IPS-20b (cell line): ENCODE results near the gene CDKN1C.
A peak's percentile ranks its signal among the peaks of the same experiment; 100 is the strongest.

Experiments used
- H3K27ac ChIP-seq: one replicate; pipeline ENCODE4 v1.5.1; 2013; ENCODE audit warnings: low read length
- H3K27me3 ChIP-seq: 2 replicates; pipeline ENCODE4 v1.6.1; 2013; ENCODE audit warnings: mild to moderate bottlenecking, low read length, inconsistent platforms; ENCODE audit not compliant: insufficient read depth
- H3K36me3 ChIP-seq: 2 replicates; pipeline ENCODE4 v1.6.1; 2013; ENCODE audit warnings: low read depth, mild to moderate bottlenecking, inconsistent platforms, low read length, moderate library complexity; ENCODE audit not compliant: insufficient read depth
- H3K4me1 ChIP-seq: 2 replicates; pipeline ENCODE4 v1.6.1; 2013; ENCODE audit warnings: mild to moderate bottlenecking, control low read depth, inconsistent platforms, low read length, moderate library complexity; ENCODE audit not compliant: insufficient read depth
- H3K4me3 ChIP-seq: 2 replicates; pipeline ENCODE4 v1.5.1; 2013; ENCODE audit warnings: mild to moderate bottlenecking, low read length, inconsistent platforms
- H3K9ac ChIP-seq: 2 replicates; pipeline ENCODE4 v1.6.1; 2013; ENCODE audit warnings: low read depth, mild to moderate bottlenecking, inconsistent platforms, low read length, moderate library complexity
- H3K9me3 ChIP-seq: 2 replicates; pipeline ENCODE4 v1.6.1; 2013; ENCODE audit warnings: mild to moderate bottlenecking, low read depth, low read length, inconsistent platforms; ENCODE audit not compliant: insufficient read depth

CDKN1C gene

DNA sequence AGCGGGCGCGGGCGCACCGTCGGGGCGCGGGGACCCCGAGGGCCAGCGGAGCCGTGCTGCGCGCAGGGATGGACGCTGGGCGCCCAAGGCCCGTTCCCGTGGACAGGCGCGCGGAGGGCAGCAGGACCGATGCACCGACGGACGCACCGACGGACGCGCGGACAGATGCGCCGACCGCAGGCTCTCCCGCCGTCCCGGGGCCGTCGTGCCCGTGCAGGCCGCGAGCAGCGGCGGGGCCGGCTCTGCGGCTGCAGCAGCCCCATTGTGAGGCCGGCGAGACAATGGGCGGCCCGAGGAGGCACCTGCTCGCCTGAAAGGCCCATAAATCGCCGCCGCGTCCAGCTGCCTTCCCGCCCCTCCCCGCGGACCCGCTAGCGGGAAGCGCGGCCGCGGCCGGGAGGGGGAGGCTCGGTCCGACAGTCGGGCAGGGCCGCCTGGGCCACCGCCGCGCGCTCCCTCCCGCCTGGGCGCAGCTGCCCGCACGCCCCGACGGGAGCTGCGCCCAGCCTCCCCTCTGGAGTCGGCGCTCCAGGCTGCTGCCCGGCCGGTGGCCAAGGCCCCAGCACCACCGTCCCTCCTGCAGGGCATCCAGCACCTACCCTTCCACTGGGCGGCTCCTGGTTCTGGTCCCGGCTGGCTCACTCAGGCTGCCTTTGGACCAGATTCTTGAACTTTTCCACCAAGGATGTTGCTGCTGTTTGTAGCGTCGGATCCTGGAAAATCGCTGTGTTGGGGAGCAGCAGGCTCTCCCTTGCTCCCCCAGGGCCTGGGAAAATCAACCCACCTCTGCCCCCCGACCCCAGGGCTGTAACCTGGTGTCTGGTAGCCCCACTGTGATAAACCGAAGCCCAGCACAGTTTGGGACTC lies 15.8 kb downstream of the CDKN1C start:
- no peak overlapping the region for H3K27ac ChIP-seq
- H3K4me3 ChIP-seq: no peak overlapping the region; the same call in 1 of the 2 replicates
- no peaks in the 10 kb centered on the region for H3K36me3 ChIP-seq
- H3K9ac ChIP-seq: no peak overlapping the region
- peaks cover 90% of the 10 kb centered on the region for H3K27me3 ChIP-seq
- no peaks in the 10 kb centered on the region for H3K9me3 ChIP-seq
- peaks cover 8% of the 10 kb centered on the region; the same call in 1 of the 2 replicates for H3K4me1 ChIP-seq

DNA sequence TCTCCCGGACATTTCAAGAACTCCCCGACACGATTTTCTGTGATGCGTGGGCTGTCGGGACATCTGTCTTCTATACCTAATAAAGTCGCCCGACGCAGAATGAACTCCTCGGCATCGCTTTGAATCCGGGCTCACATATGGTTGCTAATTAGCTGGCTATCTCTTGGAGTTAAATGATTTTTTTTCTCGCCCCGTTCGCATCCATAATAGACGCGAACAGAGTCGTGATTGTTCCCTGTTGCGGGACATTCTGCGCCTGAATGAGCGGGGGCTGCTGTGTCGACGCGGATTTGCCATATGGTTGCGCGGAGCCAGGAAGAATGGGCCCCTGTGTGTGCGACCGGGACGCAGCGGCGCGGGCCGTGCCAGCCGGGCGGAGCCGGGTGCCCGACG lies 16.4 kb downstream of the CDKN1C start:
- peaks cover 8% of the 10 kb centered on the region; the same call in 1 of the 2 replicates for H3K4me1 ChIP-seq
- no peak overlapping the region; the same call in 1 of the 2 replicates for H3K4me3 ChIP-seq
- H3K9me3 ChIP-seq: no peaks in the 10 kb centered on the region
- no peak overlapping the region for H3K27ac ChIP-seq
- no peaks in the 10 kb centered on the region for H3K36me3 ChIP-seq
- no peak overlapping the region for H3K9ac ChIP-seq
- H3K27me3 ChIP-seq: peaks cover 90% of the 10 kb centered on the region

DNA sequence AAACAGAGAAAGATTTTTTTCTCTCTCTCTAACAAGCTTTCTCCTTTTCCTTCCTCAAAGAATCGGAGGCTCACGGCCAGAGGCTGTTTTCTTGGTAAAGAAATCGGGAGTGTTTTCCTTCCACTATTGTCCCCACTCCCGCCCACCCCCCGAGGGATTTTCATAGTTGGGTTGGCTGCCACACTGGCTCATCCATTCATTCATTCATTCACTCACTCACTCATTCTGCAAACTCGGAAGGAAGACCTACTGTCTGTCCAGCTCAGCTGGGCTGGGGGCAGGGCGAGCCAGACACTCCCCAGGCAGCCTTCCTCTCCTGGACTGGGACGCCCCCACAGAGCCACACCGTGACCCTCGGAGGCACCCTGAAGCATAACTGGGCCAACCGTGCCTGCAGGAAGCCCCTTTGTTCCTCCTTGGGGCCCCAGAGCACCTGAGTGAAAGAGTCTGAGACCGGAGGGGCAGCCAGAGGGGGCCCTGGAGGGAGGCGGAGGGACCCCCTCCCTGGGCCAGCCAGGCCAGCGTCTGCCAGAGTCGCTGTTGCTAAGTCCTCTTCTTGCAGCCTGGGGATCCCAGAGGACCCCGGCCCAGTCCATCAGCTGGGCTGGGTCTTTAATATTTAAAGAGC lies 17.0 kb downstream of the CDKN1C start:
- Histone ChIP-seq H3K27ac (no peak overlapping the region), H3K36me3 (no peaks in the 10 kb centered on the region), H3K4me3 (peak overlapping the region; percentile 14; the same call in 1 of the 2 replicates), H3K4me1 (peaks cover 8% of the 10 kb centered on the region; the same call in 1 of the 2 replicates), H3K9me3 (no peaks in the 10 kb centered on the region), H3K9ac (no peak overlapping the region), H3K27me3 (peaks cover 90% of the 10 kb centered on the region)

DNA sequence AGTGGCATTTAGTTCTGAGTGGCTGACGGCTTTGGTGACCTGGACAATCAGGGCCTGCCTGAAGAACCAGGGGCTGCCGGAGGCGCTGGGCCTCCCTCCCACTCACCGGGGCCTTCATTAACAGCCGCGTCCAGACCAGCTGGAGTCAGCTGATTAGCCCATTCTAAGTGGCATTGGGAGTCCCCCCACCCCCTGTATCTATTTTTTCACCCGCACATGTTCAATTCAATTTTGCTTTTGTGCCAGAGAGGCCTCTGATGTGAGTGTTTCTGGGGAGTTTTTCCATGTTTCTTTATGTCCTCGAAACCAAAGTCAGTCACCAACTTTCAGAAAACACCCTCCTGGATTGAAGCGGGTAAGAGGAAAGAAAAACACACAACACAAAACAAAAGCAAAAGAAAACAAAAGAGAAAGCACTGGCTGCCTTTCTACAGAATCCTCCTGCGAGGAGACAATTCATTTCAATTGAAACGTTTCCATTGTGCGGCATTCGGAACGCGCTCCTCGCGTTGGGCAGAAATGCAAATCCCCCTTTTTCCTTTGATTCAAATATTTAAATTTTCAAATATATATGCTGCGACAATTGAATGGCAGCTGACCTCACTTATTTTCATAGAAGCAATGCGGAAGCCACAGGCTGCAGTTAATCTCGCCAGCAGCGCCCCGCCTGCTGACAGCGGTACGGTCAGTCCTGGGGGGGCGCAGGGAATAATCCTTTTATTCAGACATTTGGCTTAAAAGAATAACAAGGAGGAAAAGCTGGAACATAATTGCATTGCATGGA lies 17.7 kb downstream of the CDKN1C start:
- Histone ChIP-seq H3K9me3 (no peaks in the 10 kb centered on the region), H3K9ac (no peak overlapping the region), H3K36me3 (no peaks in the 10 kb centered on the region), H3K4me1 (peaks cover 14% of the 10 kb centered on the region; the same call in 1 of the 2 replicates), H3K27me3 (peaks cover 92% of the 10 kb centered on the region), H3K4me3 (peak overlapping the region; percentile 3; the same call in 1 of the 2 replicates), H3K27ac (no peak overlapping the region)

DNA sequence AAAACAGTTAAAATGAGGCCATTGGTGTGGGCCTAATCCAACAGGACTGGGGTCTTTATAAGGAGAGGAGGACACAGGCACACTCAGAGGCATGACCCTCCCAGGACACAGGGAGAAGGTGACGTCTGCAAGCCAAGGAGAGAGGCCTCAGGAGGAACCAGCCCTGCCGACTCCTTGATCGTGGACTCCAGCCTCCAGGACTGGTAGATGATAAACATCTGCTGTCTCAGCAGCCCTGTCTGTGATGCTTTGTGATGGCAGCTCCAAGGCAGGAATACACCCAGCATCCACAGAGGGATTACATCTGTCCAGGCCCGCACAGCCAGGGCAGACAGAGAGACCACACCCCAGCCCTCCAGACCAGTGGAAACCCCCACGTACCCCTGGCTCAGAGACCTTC lies 18.4 kb downstream of the CDKN1C start:
- Histone ChIP-seq H3K9me3 (no peaks in the 10 kb centered on the region), H3K27ac (no peak overlapping the region), H3K4me1 (peaks cover 14% of the 10 kb centered on the region; the same call in 1 of the 2 replicates), H3K27me3 (peaks cover 93% of the 10 kb centered on the region), H3K36me3 (no peaks in the 10 kb centered on the region), H3K4me3 (no peak overlapping the region), H3K9ac (no peak overlapping the region)

DNA sequence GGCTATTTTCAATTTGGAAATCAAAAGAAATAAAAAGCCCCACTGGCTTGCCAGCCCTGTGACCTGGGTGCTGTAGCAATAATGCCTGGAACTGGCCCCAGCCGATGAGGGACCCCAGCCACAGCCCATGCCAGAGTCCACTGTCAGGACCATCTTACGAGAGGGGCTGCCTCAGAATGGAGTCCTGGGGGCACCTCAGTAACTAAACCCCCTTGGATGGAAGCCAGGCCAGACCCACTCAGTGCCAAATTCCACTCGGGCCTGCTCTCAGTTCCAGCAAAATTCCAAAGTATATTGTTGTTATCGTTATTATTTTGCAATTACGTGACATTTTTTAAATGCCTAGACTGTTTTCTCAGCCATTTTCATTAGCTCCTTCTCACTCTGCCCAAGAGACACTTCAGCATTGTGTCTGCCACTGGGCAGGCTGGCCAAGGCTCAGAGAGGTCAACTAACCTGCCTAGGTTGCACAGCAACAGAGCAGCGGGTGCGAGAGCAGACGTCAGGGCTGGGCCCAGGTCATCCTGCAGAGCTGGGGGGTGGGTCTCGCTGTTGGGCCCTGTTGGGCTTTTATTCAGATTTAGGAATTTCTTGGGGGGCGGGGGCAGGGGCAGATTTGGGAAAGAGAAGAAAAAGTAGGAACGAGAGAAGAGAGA lies 19.5 kb downstream of the CDKN1C start:
- Histone ChIP-seq H3K4me1 (peaks cover 19% of the 10 kb centered on the region; the same call in 1 of the 2 replicates), H3K36me3 (no peaks in the 10 kb centered on the region), H3K4me3 (no peak overlapping the region), H3K9me3 (no peaks in the 10 kb centered on the region), H3K27me3 (peaks cover 93% of the 10 kb centered on the region), H3K27ac (no peak overlapping the region), H3K9ac (no peak overlapping the region)

DNA sequence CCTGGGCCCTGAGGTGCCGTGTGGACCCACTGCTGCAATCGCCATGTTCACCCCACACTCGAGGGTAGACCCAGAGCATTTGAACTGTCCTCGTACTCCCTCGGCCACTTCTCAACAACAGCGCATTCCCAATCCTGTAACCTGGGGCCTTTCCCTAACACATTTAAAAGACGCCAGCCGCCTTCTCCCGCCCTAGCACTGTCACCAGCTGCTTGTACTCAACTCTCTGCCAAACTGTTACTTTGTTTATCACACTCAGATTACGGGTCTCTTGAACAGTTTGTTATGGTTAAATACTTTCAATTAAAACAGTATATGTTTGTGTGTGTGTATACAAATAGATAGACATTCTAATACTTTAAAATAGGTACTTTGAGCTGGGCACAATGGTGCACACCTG lies 20.7 kb downstream of the CDKN1C start:
- Histone ChIP-seq H3K9ac (no peak overlapping the region), H3K4me1 (peaks cover 19% of the 10 kb centered on the region; the same call in 1 of the 2 replicates), H3K4me3 (no peak overlapping the region), H3K27ac (no peak overlapping the region), H3K27me3 (peaks cover 93% of the 10 kb centered on the region), H3K36me3 (no peaks in the 10 kb centered on the region), H3K9me3 (no peaks in the 10 kb centered on the region)

DNA sequence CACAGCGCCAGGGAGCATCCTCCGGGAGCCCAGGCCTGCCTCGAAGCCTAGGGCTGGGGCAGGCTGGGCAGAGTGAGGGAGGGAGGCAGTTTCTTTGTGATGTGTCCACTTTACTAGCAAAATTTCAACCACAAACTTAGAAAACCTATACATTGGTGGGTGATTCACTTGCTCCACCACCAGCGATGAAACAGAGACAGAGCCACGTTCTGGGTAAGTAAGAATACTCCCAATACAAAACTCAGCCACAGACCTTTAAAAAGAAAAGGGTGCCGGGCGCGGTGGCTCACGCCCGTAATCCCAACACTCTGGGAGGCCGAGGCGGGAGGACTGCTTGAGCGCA lies 22.3 kb downstream of the CDKN1C start:
- H3K9me3 ChIP-seq: no peaks in the 10 kb centered on the region
- peaks cover 11% of the 10 kb centered on the region; the same call in 1 of the 2 replicates for H3K4me1 ChIP-seq
- H3K9ac ChIP-seq: peak overlapping the region; percentile 10; the same call in 1 of the 2 replicates
- peaks cover 92% of the 10 kb centered on the region for H3K27me3 ChIP-seq
- H3K27ac ChIP-seq: no peak overlapping the region
- H3K4me3 ChIP-seq: peak overlapping the region; percentile 46
- no peaks in the 10 kb centered on the region for H3K36me3 ChIP-seq

DNA sequence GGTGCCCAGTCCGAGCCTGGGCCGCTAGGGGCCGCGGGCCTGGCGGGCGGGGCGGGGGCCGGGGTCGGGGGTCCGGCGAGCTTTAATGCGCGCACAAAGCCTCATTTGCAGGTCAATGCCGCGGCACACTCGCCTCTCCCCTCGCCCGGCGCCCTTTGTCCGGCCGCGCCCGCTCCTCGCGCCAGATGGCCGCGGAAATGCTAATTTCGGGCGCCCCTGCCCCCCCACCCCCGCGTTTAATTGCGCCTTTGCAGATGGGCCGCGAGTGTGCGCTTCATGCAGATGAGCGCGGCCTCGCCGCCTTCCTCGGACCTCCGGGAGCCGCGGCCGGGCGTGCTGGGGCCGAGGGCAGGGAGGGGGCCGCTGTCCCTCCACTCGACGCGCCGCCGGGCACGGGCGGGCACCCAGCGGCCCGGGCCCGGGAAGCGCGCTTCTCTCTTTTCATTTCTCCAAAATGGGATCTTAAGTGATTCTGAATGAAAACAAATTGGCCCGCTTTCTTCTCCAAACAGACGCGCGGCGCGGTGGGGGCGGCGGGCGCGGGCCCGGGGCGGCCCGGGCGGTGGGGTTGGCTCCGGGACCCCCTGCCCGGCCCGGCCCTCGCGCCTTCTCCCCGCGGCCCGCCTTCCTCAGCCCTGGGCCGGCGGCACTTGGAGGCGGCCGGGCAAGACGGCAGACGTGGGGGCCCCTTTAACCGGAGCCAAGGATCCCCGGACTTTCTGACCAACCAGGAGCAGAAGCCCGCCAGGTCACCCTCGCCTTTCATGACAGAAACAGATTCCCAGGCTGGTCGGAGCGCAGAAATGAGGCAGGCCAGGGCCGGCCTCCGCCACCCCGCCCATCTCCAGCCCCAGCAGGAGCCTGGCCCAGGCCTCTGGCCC lies 22.9 kb downstream of the CDKN1C start:
- no peaks in the 10 kb centered on the region for H3K36me3 ChIP-seq
- peak overlapping the region; percentile 46 for H3K4me3 ChIP-seq
- H3K9ac ChIP-seq: peak overlapping the region; percentile 10; the same call in 1 of the 2 replicates
- peaks cover 11% of the 10 kb centered on the region; the same call in 1 of the 2 replicates for H3K4me1 ChIP-seq
- H3K27me3 ChIP-seq: peaks cover 86% of the 10 kb centered on the region
- H3K27ac ChIP-seq: no peak overlapping the region
- H3K9me3 ChIP-seq: no peaks in the 10 kb centered on the region

DNA sequence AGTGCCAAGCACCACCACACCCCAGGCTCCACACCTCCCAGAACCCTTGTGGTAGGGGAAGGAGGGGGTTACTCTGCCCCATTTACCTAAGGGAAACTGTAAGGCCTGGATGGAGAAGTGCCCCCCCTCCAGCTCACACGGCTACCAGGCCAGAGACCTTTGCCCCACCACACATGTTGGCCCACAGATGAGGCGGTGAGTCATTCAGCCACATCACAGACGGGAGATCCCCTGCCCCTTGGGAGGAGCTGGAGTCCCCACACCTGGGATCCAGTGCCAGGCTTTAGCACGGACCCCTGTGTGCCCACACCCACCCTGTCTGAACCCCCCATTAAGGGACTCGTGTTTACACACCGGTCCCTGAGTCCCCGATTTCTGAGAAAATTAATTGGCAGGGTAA lies 24.9 kb downstream of the CDKN1C start:
- no peak overlapping the region for H3K9ac ChIP-seq
- peaks cover 79% of the 10 kb centered on the region for H3K27me3 ChIP-seq
- H3K9me3 ChIP-seq: no peaks in the 10 kb centered on the region
- H3K36me3 ChIP-seq: no peaks in the 10 kb centered on the region
- no peak overlapping the region for H3K27ac ChIP-seq
- no peak overlapping the region for H3K4me3 ChIP-seq
- peaks cover 11% of the 10 kb centered on the region; the same call in 1 of the 2 replicates for H3K4me1 ChIP-seq
